Stimulated activated memory B cell treated with anti-CD40 and anti-IgM and Interleukin-4, amounts not matched to agents 10 μg/mL and 1 μg/mL and 100 μg/mL, for 72 hours (primary cell): ENCODE measurements around the gene PRR14L.
"Not testable (repeated sequence)": the region's sequence is repeated elsewhere in the genome, so short reads cannot be mapped to it uniquely, and the experiment has no call there.

Source experiments
- ATAC-seq: fragments of 150-1000 bp; cut with Tn5 transposase; 2 replicates; pipeline ENCODE4 v1.10.0; 2021
- H3K27ac Mint-ChIP-seq: one replicate; pipeline ENCODE4 v1.8.0; 2022; ENCODE audit warnings: mild to moderate bottlenecking, mixed read lengths
- H3K27me3 Mint-ChIP-seq: one replicate; pipeline ENCODE4 v1.8.0; 2022; ENCODE audit warnings: mixed read lengths
- H3K36me3 Mint-ChIP-seq: one replicate; pipeline ENCODE4 v1.8.0; 2022; ENCODE audit warnings: mixed read lengths
- H3K4me1 Mint-ChIP-seq: one replicate; pipeline ENCODE4 v1.8.0; 2022; ENCODE audit warnings: mixed read lengths
- H3K4me3 Mint-ChIP-seq: one replicate; pipeline ENCODE4 v1.8.0; 2022; ENCODE audit warnings: mild to moderate bottlenecking, moderate library complexity, mixed read lengths
- H3K9me3 Mint-ChIP-seq: one replicate; pipeline ENCODE4 v1.8.0; 2022; ENCODE audit warnings: mixed read lengths

PRR14L gene

GRCh38 chr22:31750365-31751284, 693 bp upstream of the PRR14L start:
- H3K4me1 Mint-ChIP-seq, result peaks cover 60% of the 10 kb centered on the region

DNA sequence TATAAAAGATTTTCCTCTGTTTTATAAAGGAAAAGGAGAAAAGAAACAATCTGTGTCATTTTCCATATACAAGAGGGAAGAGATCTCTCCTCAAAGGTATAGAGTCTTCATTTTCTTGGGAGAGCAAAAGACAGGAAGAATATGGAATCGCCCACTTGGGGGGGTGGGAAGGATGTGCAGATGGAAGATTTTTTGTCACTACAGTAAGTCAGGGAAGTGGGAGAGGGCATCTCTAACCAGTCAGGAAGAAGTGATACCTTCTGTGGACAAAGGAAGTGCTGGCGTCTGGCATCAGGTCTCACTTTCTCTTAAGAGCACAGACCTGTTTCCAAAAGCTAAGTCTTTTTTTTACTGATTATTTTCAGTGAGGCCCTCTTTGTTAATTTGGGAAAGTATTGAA, 1.4 kb downstream of the PRR14L start:
- Mint-ChIP-seq H3K27me3 (no peaks in the 10 kb centered on the region), H3K9me3 (no peaks in the 10 kb centered on the region), H3K4me3 (peak overlapping the region; percentile 83), H3K27ac (peak overlapping the region; percentile 79), H3K4me1 (peaks cover 51% of the 10 kb centered on the region), H3K36me3 (peaks cover 15% of the 10 kb centered on the region)
- no peak for ATAC-seq

More at GRCh38 chr22:31750365-31751284, 693 bp upstream of the PRR14L start:
- peak overlapping the region; percentile 79 for H3K27ac Mint-ChIP-seq
- H3K4me3 Mint-ChIP-seq, result peak overlapping the region; percentile 83
- peaks cover 9% of the 10 kb centered on the region for H3K36me3 Mint-ChIP-seq
- no peak for ATAC-seq
- no peaks in the 10 kb centered on the region for H3K27me3 Mint-ChIP-seq
- no peaks in the 10 kb centered on the region for H3K9me3 Mint-ChIP-seq

DNA sequence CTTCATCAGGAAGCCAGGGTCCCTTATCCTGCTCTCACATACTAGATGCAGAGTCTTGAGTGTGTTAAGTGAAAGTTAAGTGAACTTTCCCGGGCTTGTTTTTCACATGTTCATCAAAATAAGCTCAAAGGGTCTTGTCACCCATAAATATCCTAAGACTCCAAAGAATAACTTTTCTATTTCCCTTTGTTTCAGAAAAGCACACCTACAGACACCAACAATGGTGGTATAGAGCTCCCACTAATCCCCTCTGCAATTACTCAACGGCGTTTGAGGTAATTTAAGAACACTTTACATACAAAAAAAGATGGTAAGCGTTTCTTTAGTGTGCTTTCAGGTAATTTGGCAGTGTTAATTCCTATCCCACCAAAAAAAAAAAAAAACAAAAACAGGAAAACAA, 2.5 kb downstream of the PRR14L start:
- Mint-ChIP-seq H3K4me1 (peaks cover 47% of the 10 kb centered on the region), H3K4me3 (peak overlapping the region; percentile 39), H3K27ac (peak overlapping the region; percentile 79), H3K9me3 (no peaks in the 10 kb centered on the region), H3K27me3 (no peaks in the 10 kb centered on the region), H3K36me3 (peaks cover 22% of the 10 kb centered on the region)
- no peak for ATAC-seq

DNA sequence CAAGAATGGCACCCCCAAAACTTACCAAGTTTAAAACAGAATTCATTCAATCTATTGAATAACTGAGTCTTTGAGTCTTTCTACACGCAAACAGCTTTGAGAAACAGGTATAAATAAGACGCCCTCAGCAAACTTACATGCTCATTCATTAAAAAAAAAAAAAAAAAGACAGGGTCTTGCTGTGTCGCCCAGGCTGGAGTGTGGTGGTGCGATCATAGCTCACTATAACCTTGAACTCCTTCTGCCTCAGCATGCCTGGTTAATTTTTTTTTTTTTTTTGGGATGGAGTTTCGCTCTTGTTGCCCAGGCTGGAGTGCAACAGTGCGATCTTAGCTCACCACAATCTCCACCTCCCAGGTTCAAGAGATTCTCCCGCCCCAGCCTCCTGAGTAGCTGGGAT, 6.1 kb downstream of the PRR14L start:
- ATAC-seq, result no peak
- H3K36me3 Mint-ChIP-seq, result peaks cover 23% of the 10 kb centered on the region
- no peaks in the 10 kb centered on the region for H3K9me3 Mint-ChIP-seq
- H3K27ac Mint-ChIP-seq, result no peak overlapping the region
- H3K4me3 Mint-ChIP-seq, result no peak overlapping the region
- H3K27me3 Mint-ChIP-seq, result no peaks in the 10 kb centered on the region
- H3K4me1 Mint-ChIP-seq, result peaks cover 42% of the 10 kb centered on the region

DNA sequence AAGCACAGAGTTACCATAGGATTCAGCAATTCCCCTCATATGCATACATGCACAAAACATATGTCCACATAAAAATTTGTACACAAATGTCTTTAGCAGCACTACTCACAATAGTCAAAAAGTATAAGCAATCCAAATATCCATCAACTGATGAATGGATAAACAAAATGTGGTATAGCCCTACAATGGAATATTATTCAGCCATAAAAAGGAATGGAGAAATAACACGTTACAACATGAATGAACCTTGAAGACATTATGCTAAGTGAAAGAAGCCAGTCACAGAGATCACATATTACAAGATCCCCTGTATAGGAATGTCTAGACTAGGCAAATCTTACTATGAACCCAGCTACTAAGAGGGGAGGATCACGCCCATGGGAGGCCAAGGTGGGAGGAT, 7.2 kb downstream of the PRR14L start:
- Mint-ChIP-seq H3K36me3 (peaks cover 30% of the 10 kb centered on the region), H3K4me3 (no peak overlapping the region), H3K4me1 (peaks cover 36% of the 10 kb centered on the region)

DNA sequence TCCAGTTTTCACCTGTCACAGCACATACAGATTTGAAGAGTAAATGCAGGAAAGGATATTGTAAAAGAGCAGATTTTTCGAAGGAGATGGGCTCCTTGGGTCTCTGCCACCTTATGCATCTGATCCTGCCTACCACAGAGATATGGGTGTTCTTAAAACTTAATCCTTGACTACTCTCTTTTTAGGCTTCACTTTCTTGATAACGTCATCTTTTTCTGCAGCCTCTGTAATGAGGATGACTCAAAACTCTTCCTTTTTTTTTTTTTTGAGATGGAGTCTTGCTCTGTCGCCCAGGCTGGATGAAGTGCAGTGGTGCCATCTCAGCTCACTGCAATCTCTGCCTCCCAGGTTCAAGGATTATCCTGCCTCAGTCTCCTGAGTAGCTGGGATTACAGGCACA, 7.8 kb downstream of the PRR14L start:
- Mint-ChIP-seq H3K27me3 (no peaks in the 10 kb centered on the region), H3K4me1 (peaks cover 31% of the 10 kb centered on the region), H3K4me3 (no peak overlapping the region), H3K27ac (peak overlapping the region; percentile 60), H3K36me3 (peaks cover 25% of the 10 kb centered on the region), H3K9me3 (no peaks in the 10 kb centered on the region)
- no peak for ATAC-seq

More for the DNA sequence above, 7.2 kb downstream of the PRR14L start:
- ATAC-seq, result no peak
- Mint-ChIP-seq H3K27ac (peak overlapping the region; percentile 60), H3K27me3 (no peaks in the 10 kb centered on the region), H3K9me3 (no peaks in the 10 kb centered on the region)

GRCh38 chr22:31740314-31740713, 9.6 kb downstream of the PRR14L start:
- H3K27ac Mint-ChIP-seq, H3K9me3 Mint-ChIP-seq, H3K4me3 Mint-ChIP-seq, ATAC-seq, H3K27me3 Mint-ChIP-seq: not testable (repeated sequence)
- peaks cover 30% of the 10 kb centered on the region for H3K4me1 Mint-ChIP-seq
- peaks cover 24% of the 10 kb centered on the region for H3K36me3 Mint-ChIP-seq

- no peak overlapping the region for H3K27ac Mint-ChIP-seq
- peaks cover 28% of the 10 kb centered on the region for H3K4me1 Mint-ChIP-seq
Measured at GRCh38 chr22:31739795-31740201, 10.1 kb downstream of the PRR14L start.

GRCh38 chr22:31738566-31738965, 11.4 kb downstream of the PRR14L start:
- Mint-ChIP-seq H3K4me3 (no peak overlapping the region), H3K36me3 (peaks cover 33% of the 10 kb centered on the region), H3K9me3 (no peaks in the 10 kb centered on the region), H3K4me1 (peaks cover 35% of the 10 kb centered on the region), H3K27ac (no peak overlapping the region), H3K27me3 (no peaks in the 10 kb centered on the region)
- no peak for ATAC-seq

More at GRCh38 chr22:31739795-31740201, 10.1 kb downstream of the PRR14L start:
- peaks cover 27% of the 10 kb centered on the region for H3K36me3 Mint-ChIP-seq
- H3K27me3 Mint-ChIP-seq, result no peaks in the 10 kb centered on the region
- no peak for ATAC-seq
- no peak overlapping the region for H3K4me3 Mint-ChIP-seq
- H3K9me3 Mint-ChIP-seq, result no peaks in the 10 kb centered on the region

- Mint-ChIP-seq H3K27ac (no peak overlapping the region), H3K9me3 (no peaks in the 10 kb centered on the region), H3K4me3 (no peak overlapping the region), H3K4me1 (peaks cover 38% of the 10 kb centered on the region), H3K27me3 (no peaks in the 10 kb centered on the region), H3K36me3 (peaks cover 35% of the 10 kb centered on the region)
- no peak for ATAC-seq
Measured at GRCh38 chr22:31737932-31738331, 12.0 kb downstream of the PRR14L start.

- no peak overlapping the region for H3K4me3 Mint-ChIP-seq
- H3K36me3 Mint-ChIP-seq, result peaks cover 29% of the 10 kb centered on the region
- no peak for ATAC-seq
- H3K27ac Mint-ChIP-seq, result no peak overlapping the region
- H3K4me1 Mint-ChIP-seq, result peaks cover 35% of the 10 kb centered on the region
- no peaks in the 10 kb centered on the region for H3K9me3 Mint-ChIP-seq
- H3K27me3 Mint-ChIP-seq, result no peaks in the 10 kb centered on the region
Measured at GRCh38 chr22:31736458-31736857, 13.5 kb downstream of the PRR14L start.

DNA sequence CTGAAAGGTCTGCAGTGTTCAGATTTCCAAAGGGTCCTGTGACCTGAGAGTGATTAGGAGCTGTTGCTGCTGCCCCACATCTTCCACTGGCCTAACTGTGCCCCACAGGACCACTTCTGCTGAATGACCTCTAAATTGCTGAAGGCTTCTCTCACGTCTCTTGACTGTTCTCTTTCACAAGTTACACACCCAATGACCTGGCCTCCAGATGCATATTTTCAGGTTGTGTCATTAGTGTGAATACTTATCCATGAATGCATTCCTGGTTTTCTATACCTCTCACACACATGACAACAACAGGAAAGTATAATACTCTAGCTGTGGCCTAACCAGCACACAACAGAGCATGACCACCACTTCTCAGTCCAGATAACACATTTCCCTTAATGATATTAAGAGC, 15.4 kb downstream of the PRR14L start:
- Mint-ChIP-seq H3K9me3 (no peaks in the 10 kb centered on the region), H3K4me1 (peaks cover 35% of the 10 kb centered on the region), H3K36me3 (peaks cover 29% of the 10 kb centered on the region), H3K4me3 (no peak overlapping the region), H3K27me3 (no peaks in the 10 kb centered on the region), H3K27ac (no peak overlapping the region)
- no peak for ATAC-seq

DNA sequence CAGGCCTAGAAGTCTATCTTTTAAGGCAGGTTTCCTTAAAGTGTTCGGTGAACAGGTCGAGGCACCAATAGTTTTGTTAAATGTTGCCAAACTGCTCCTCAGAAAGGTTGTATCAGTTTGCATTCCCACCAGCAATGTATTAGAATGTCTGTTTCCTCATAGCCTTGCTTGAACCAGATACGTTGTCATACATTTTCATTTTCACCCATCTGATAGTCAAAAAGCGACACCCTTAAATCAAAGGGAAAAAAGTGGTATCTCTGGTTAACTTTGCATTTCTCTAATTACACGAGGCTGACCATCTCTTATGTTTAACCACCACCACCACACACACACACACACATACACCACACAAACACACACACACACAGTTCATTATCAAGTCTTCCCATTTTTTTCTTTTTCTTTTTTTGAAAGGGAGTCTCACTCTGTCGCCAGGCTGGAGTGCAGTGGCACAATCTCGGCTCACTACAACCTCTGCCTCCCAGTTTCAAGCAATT, 16.3 kb downstream of the PRR14L start:
- no peaks in the 10 kb centered on the region for H3K27me3 Mint-ChIP-seq
- no peak overlapping the region for H3K27ac Mint-ChIP-seq

DNA sequence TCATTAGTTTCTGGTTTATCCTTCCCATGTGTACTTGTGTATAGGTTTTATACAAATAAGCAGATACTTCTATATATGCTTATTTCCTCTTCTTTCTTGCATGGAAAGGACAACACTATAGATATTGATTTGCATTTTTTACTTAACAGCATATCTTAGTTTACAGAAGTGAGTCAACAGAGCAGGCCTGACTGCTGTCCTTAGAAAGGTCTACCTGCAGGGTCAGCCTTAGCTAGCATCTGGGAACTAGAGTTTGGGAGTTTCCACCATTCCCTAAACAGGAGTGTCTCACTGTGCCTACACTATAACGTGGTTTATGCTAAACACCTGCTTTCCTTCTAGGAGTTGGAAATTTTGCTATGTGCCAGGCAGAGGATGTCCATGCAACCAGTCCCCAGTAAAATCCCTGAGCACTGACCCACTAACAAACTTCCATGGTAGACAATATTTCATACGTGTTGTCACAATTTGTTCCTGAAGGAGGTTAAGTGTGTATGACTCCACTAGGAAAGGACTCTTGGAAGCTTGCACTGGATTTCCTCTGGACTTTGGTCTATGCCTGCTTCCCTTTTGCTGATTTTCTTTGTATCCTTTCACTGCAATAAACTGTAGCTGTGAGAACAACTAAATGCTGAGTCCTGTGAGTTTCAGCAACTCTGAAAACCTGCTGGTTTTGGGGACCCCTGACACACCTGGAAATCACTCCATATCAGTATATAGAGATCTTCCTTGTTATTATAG, 17.7 kb downstream of the PRR14L start:
- Mint-ChIP-seq H3K4me1 (peaks cover 28% of the 10 kb centered on the region), H3K9me3 (no peaks in the 10 kb centered on the region), H3K36me3 (peaks cover 19% of the 10 kb centered on the region), H3K27ac (no peak overlapping the region), H3K27me3 (no peaks in the 10 kb centered on the region), H3K4me3 (no peak overlapping the region)
- no peak for ATAC-seq

More for the DNA sequence above, 16.3 kb downstream of the PRR14L start:
- peaks cover 34% of the 10 kb centered on the region for H3K4me1 Mint-ChIP-seq
- no peak overlapping the region for H3K4me3 Mint-ChIP-seq
- H3K9me3 Mint-ChIP-seq, result no peaks in the 10 kb centered on the region
- ATAC-seq, result no peak
- peaks cover 29% of the 10 kb centered on the region for H3K36me3 Mint-ChIP-seq

DNA sequence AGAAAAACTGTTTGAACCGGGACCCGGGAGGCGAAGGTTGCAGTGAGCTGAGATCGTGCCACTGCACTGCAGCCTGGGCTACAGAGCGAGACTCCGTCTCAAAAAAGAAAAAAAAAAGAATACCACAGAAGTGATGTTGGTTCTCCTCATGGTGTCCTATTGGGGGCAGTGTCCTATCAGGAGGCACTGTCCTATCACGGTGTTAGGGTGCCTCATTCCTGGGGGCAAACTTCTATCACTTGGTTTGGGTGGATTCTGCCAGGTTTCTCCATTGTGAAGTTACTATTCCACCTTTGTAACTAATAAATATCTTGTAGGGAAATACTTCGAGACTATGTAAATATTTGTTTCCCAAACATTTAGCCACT, 19.6 kb downstream of the PRR14L start:
- Mint-ChIP-seq H3K27ac (no peak overlapping the region), H3K27me3 (no peaks in the 10 kb centered on the region)

More for the DNA sequence above, 19.6 kb downstream of the PRR14L start:
- ATAC-seq, result no peak
- H3K36me3 Mint-ChIP-seq, result peaks cover 19% of the 10 kb centered on the region
- peaks cover 28% of the 10 kb centered on the region for H3K4me1 Mint-ChIP-seq
- H3K9me3 Mint-ChIP-seq, result no peaks in the 10 kb centered on the region
- H3K4me3 Mint-ChIP-seq, result no peak overlapping the region
